Measurements from ENCODE around the gene DYNC1I1.

DYNC1I1 gene

DNA sequence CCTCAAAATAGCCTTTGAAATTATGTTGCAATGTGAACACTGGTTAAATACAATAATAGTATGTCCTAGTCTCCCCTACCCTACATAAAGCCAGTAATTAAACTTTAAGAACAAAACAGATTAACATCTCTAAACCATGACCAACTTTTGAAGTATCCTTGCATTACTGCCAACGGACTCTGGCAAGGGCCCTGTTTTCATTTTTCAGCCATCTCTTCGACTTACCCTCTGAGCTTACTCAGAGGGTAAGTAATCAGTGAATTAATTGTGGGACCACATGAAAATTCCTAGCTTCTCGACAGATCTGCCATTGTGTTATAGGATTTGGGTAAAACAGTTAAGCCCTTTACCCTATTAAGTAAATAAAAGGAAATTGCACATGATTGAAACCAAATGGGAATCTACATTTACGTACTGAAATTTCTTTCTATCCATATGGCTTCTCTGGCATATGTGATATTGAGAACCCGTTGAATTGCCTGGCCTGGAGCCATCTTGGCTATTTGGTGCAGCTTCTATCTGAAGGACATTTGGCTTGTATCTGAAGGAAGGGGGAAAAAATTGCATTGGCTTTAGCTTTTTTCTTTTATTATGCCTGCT is 39.6 kb downstream of the DYNC1I1 start:
- Histone ChIP-seq H3K9ac (ENCODE audit: low read depth in 1 of 2, low read length in 2 of 2) (no peak overlapping the region), H3K36me3 (ENCODE audit: control insufficient read depth in 1 of 2, insufficient read depth in 2 of 2, low read length in 2 of 2) (no peaks in the 10 kb centered on the region), H3K9me3 (ENCODE audit: control insufficient read depth in 1 of 2, low read length in 2 of 2) (no peaks in the 10 kb centered on the region), H3K27ac (ENCODE audit: low read depth, low read length) (no peak overlapping the region), H3K4me3 (ENCODE audit: low read depth in 1 of 2, low read length in 2 of 2) (no peak overlapping the region), H3K4me1 (ENCODE audit: control insufficient read depth in 1 of 2, insufficient read depth in 2 of 2, low read length in 2 of 2) (no peaks in the 10 kb centered on the region), H3K27me3 (ENCODE audit: control insufficient read depth in 1 of 2, insufficient read depth in 2 of 2, low read length in 2 of 2) (no peaks in the 10 kb centered on the region)

DNA sequence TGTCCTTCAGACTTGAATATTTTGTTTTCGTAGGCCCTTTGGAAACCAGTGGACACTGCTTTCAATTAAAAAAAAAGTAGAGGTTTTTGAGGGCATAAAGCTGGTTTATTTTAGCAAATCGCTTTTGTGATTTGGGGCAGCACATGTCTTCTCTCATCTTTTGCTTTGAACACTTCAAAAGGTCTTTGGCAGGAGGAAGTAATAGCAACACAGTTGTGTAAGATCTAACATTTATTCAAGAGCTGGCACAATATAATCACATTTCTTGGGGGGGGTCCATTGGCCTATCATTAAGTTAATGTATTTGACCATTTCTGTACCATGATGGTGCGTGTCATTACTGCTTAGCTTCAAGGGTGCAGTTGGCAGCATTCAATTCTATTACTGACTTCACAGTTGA is 42.4 kb downstream of the DYNC1I1 start:
- H3K4me1 ChIP-seq (ENCODE audit: control insufficient read depth in 1 of 2, insufficient read depth in 2 of 2, low read length in 2 of 2) = no peaks in the 10 kb centered on the region
- H3K9me3 ChIP-seq (ENCODE audit: control insufficient read depth in 1 of 2, low read length in 2 of 2) = no peaks in the 10 kb centered on the region

GRCh38 chr7:95817866-95818640 is 45.7 kb downstream of the DYNC1I1 start:
- Histone ChIP-seq H3K9ac (ENCODE audit: low read depth in 1 of 2, low read length in 2 of 2) (no peak overlapping the region), H3K27me3 (ENCODE audit: control insufficient read depth in 1 of 2, insufficient read depth in 2 of 2, low read length in 2 of 2) (no peaks in the 10 kb centered on the region), H3K9me3 (ENCODE audit: control insufficient read depth in 1 of 2, low read length in 2 of 2) (no peaks in the 10 kb centered on the region), H3K27ac (ENCODE audit: low read depth, low read length) (no peak overlapping the region), H3K4me3 (ENCODE audit: low read depth in 1 of 2, low read length in 2 of 2) (no peak overlapping the region), H3K36me3 (ENCODE audit: control insufficient read depth in 1 of 2, insufficient read depth in 2 of 2, low read length in 2 of 2) (no peaks in the 10 kb centered on the region), H3K4me1 (ENCODE audit: control insufficient read depth in 1 of 2, insufficient read depth in 2 of 2, low read length in 2 of 2) (no peaks in the 10 kb centered on the region)

More for the DNA sequence above, 42.4 kb downstream of the DYNC1I1 start:
- Histone ChIP-seq H3K4me3 (ENCODE audit: low read depth in 1 of 2, low read length in 2 of 2) (no peak overlapping the region), H3K9ac (ENCODE audit: low read depth in 1 of 2, low read length in 2 of 2) (no peak overlapping the region), H3K36me3 (ENCODE audit: control insufficient read depth in 1 of 2, insufficient read depth in 2 of 2, low read length in 2 of 2) (no peaks in the 10 kb centered on the region), H3K27me3 (ENCODE audit: control insufficient read depth in 1 of 2, insufficient read depth in 2 of 2, low read length in 2 of 2) (no peaks in the 10 kb centered on the region), H3K27ac (ENCODE audit: low read depth, low read length) (no peak overlapping the region)

GRCh38 chr7:95820778-95821177 is 48.4 kb downstream of the DYNC1I1 start:
- H3K27ac ChIP-seq (ENCODE audit: low read depth, low read length) = no peak overlapping the region
- H3K9ac ChIP-seq (ENCODE audit: low read depth in 1 of 2, low read length in 2 of 2) = no peak overlapping the region
- H3K9me3 ChIP-seq (ENCODE audit: control insufficient read depth in 1 of 2, low read length in 2 of 2) = no peaks in the 10 kb centered on the region
- no peaks in the 10 kb centered on the region for H3K27me3 ChIP-seq (ENCODE audit: control insufficient read depth in 1 of 2, insufficient read depth in 2 of 2, low read length in 2 of 2)
- no peaks in the 10 kb centered on the region for H3K4me1 ChIP-seq (ENCODE audit: control insufficient read depth in 1 of 2, insufficient read depth in 2 of 2, low read length in 2 of 2)
- no peak overlapping the region for H3K4me3 ChIP-seq (ENCODE audit: low read depth in 1 of 2, low read length in 2 of 2)
- H3K36me3 ChIP-seq (ENCODE audit: control insufficient read depth in 1 of 2, insufficient read depth in 2 of 2, low read length in 2 of 2) = no peaks in the 10 kb centered on the region

GRCh38 chr7:95822717-95823116 is 50.4 kb downstream of the DYNC1I1 start:
- H3K36me3 ChIP-seq (ENCODE audit: control insufficient read depth in 1 of 2, insufficient read depth in 2 of 2, low read length in 2 of 2) = no peaks in the 10 kb centered on the region
- no peaks in the 10 kb centered on the region for H3K9me3 ChIP-seq (ENCODE audit: control insufficient read depth in 1 of 2, low read length in 2 of 2)
- no peaks in the 10 kb centered on the region for H3K27me3 ChIP-seq (ENCODE audit: control insufficient read depth in 1 of 2, insufficient read depth in 2 of 2, low read length in 2 of 2)
- no peak overlapping the region for H3K9ac ChIP-seq (ENCODE audit: low read depth in 1 of 2, low read length in 2 of 2)
- H3K4me1 ChIP-seq (ENCODE audit: control insufficient read depth in 1 of 2, insufficient read depth in 2 of 2, low read length in 2 of 2) = no peaks in the 10 kb centered on the region
- no peak overlapping the region for H3K4me3 ChIP-seq (ENCODE audit: low read depth in 1 of 2, low read length in 2 of 2)
- no peak overlapping the region for H3K27ac ChIP-seq (ENCODE audit: low read depth, low read length)

GRCh38 chr7:95824616-95825015 is 52.3 kb downstream of the DYNC1I1 start:
- Histone ChIP-seq H3K36me3 (ENCODE audit: control insufficient read depth in 1 of 2, insufficient read depth in 2 of 2, low read length in 2 of 2) (no peaks in the 10 kb centered on the region), H3K9me3 (ENCODE audit: control insufficient read depth in 1 of 2, low read length in 2 of 2) (no peaks in the 10 kb centered on the region), H3K4me3 (ENCODE audit: low read depth in 1 of 2, low read length in 2 of 2) (no peak overlapping the region), H3K27ac (ENCODE audit: low read depth, low read length) (no peak overlapping the region), H3K27me3 (ENCODE audit: control insufficient read depth in 1 of 2, insufficient read depth in 2 of 2, low read length in 2 of 2) (no peaks in the 10 kb centered on the region), H3K9ac (ENCODE audit: low read depth in 1 of 2, low read length in 2 of 2) (no peak overlapping the region), H3K4me1 (ENCODE audit: control insufficient read depth in 1 of 2, insufficient read depth in 2 of 2, low read length in 2 of 2) (no peaks in the 10 kb centered on the region)

GRCh38 chr7:95828824-95829790 is 56.8 kb downstream of the DYNC1I1 start:
- Histone ChIP-seq H3K4me3 (ENCODE audit: low read depth in 1 of 2, low read length in 2 of 2) (no peak overlapping the region), H3K27me3 (ENCODE audit: control insufficient read depth in 1 of 2, insufficient read depth in 2 of 2, low read length in 2 of 2) (no peaks in the 10 kb centered on the region), H3K27ac (ENCODE audit: low read depth, low read length) (no peak overlapping the region), H3K4me1 (ENCODE audit: control insufficient read depth in 1 of 2, insufficient read depth in 2 of 2, low read length in 2 of 2) (no peaks in the 10 kb centered on the region), H3K36me3 (ENCODE audit: control insufficient read depth in 1 of 2, insufficient read depth in 2 of 2, low read length in 2 of 2) (no peaks in the 10 kb centered on the region), H3K9ac (ENCODE audit: low read depth in 1 of 2, low read length in 2 of 2) (no peak overlapping the region), H3K9me3 (ENCODE audit: control insufficient read depth in 1 of 2, low read length in 2 of 2) (no peaks in the 10 kb centered on the region)

- no peak overlapping the region for H3K27ac ChIP-seq (ENCODE audit: low read depth, low read length)
- no peak overlapping the region for H3K9ac ChIP-seq (ENCODE audit: low read depth in 1 of 2, low read length in 2 of 2)
- no peaks in the 10 kb centered on the region for H3K36me3 ChIP-seq (ENCODE audit: control insufficient read depth in 1 of 2, insufficient read depth in 2 of 2, low read length in 2 of 2)
- no peak overlapping the region for H3K4me3 ChIP-seq (ENCODE audit: low read depth in 1 of 2, low read length in 2 of 2)
- H3K9me3 ChIP-seq (ENCODE audit: control insufficient read depth in 1 of 2, low read length in 2 of 2) = no peaks in the 10 kb centered on the region
- H3K27me3 ChIP-seq (ENCODE audit: control insufficient read depth in 1 of 2, insufficient read depth in 2 of 2, low read length in 2 of 2) = no peaks in the 10 kb centered on the region
- no peaks in the 10 kb centered on the region for H3K4me1 ChIP-seq (ENCODE audit: control insufficient read depth in 1 of 2, insufficient read depth in 2 of 2, low read length in 2 of 2)
These were observed 68.9 kb downstream of the DYNC1I1 start for GRCh38 chr7:95840953-95841950.

DNA sequence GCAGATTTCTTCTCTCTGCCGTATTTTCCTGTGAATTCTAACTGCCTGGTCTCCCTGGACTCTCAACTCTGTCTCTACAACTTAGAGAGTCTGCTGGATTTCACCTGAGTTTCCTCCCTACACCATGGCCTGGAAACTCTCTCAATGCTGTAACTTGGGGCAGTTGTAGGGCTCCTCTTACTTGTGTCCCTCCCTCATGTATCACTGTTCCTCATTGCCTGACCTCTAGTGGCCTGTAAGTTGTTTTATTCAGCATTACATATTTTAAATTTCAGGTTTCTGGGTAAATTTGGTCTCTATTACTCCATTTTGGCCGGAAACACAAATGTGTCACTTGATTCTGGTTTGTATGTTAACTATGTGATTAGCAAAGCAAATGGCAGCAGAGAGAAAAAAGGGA is 70.9 kb downstream of the DYNC1I1 start:
- H3K4me1 ChIP-seq (ENCODE audit: control insufficient read depth in 1 of 2, insufficient read depth in 2 of 2, low read length in 2 of 2) = no peaks in the 10 kb centered on the region
- no peaks in the 10 kb centered on the region for H3K9me3 ChIP-seq (ENCODE audit: control insufficient read depth in 1 of 2, low read length in 2 of 2)
- H3K9ac ChIP-seq (ENCODE audit: low read depth in 1 of 2, low read length in 2 of 2) = no peak overlapping the region
- H3K4me3 ChIP-seq (ENCODE audit: low read depth in 1 of 2, low read length in 2 of 2) = no peak overlapping the region
- no peaks in the 10 kb centered on the region for H3K36me3 ChIP-seq (ENCODE audit: control insufficient read depth in 1 of 2, insufficient read depth in 2 of 2, low read length in 2 of 2)
- H3K27ac ChIP-seq (ENCODE audit: low read depth, low read length) = no peak overlapping the region
- no peaks in the 10 kb centered on the region for H3K27me3 ChIP-seq (ENCODE audit: control insufficient read depth in 1 of 2, insufficient read depth in 2 of 2, low read length in 2 of 2)
